Motor neuron (in vitro differentiated cells): ENCODE measurements around the gene FKBP14. TPM values are rescaled to one million over a fixed set of nuclear protein-coding genes. Genes with fewer than 3 reads are reported as not detected.
A peak's percentile ranks its signal among the peaks of the same experiment; 100 is the strongest.

Experiments used
- ATAC-seq, 8 experiments: fragments of 200-7000 bp; cut with Tn5 transposase; replicated peaks in 6 of 8; 2 replicates each; pipeline ENCODE4 v1.8.0; 2021; ENCODE audit warnings: mild to moderate bottlenecking in 8 of 8, moderate library complexity in 8 of 8
- H3K27ac ChIP-seq, 2 donors: fragments of 250-450 bp; sonication (Bioruptor Pico); 2 replicates each; pipeline ENCODE4 v1.9.0; 2021; ENCODE audit warnings: antibody characterized with exemption in 2 of 2, mild to moderate bottlenecking in 2 of 2, moderate library complexity in 1 of 2
- H3K4me1 ChIP-seq, 2 donors: fragments of 250-450 bp; sonication (Bioruptor Pico); replicated peaks in 1 of 2; 2 replicates each; pipeline ENCODE4 v1.6.1; 2021; ENCODE audit warnings: antibody characterized with exemption in 2 of 2, mild to moderate bottlenecking in 2 of 2, moderate library complexity in 1 of 2
- H3K4me3 ChIP-seq, 5 donors: fragments of 250-450 bp; sonication (Bioruptor Pico); 2 replicates each; pipeline ENCODE4 v1.9.0; 2021; ENCODE audit warnings: antibody characterized with exemption in 5 of 5, mild to moderate bottlenecking in 5 of 5, moderate library complexity in 4 of 5
- WGBS, 10 experiments: fragments of 450-650 bp; shearing (Covaris generic); methylation state at CpG; one replicate each; pipeline ENCODE4 v1.0.0; 2022; 5-methylcytosine and 5-hydroxymethylcytosine counted together
- in situ Hi-C, 9 experiments: fragments of 400-800 bp; cut with MboI; loops; one replicate each; pipeline ENCODE4 v1.15.0; 2021; ENCODE audit warnings: low sequenced_read_pairs in 9 of 9, low pct_unique_long_range_greater_than_20kb in 2 of 9; ENCODE audit not compliant: unreplicated experiment in 9 of 9
- total RNA-seq, 8 experiments: library from RNA; unstranded; fragments of 300-600 nt; gene quantifications; 2 replicates each; pipeline versions ENCODE4 v1.2.3 to v1.2.4, GENCODE V29; 2022

Gene FKBP14
- total RNA-seq, 8 experiments from 2014 or later, result 5.1 to 39.3 (median 18.5) TPM

- H3K4me1 ChIP-seq, result peaks cover 21% of the 10 kb centered on the region in 2 donors
- peak; percentile 41 to 68 (median 63) for ATAC-seq
- peak within 1 kb of the TSS; percentile 74 to 99 (median 79) for H3K4me3 ChIP-seq
- 0% methylated on average over 1 of the region's 70 CpGs; no CpG with 5 or more reads in 9 of the 10 experiments for WGBS, 10 experiments
- in situ Hi-C loops, result no loop called here
- peak within 1 kb of the TSS; percentile 71 to 75 for H3K27ac ChIP-seq
Measured at GRCh38 chr7:30028216-30028748, 1.8 kb upstream of the FKBP14 start, which contains the start of gene PLEKHA8. PLEKHA8 (plus strand) TSS chr7:30028412; CDS start chr7:30028763, 351 bp downstream.

- Histone ChIP-seq H3K27ac (peak overlapping the region in 1 of 2 donors; percentile 59), H3K4me1 (peaks cover 21% of the 10 kb centered on the region in 2 donors), H3K4me3 (peak overlapping the region; percentile 74 to 99 (median 79))
- WGBS, 10 experiments, result 0 to 40% (median 4%) methylated on average over 1 to 8 of the region's 9 CpGs
- ATAC-seq, result peak in 6 of 8 experiments; percentile 0 to 1 (median 0)
- in situ Hi-C loops, result no loop called here
Measured at GRCh38 chr7:30027740-30028215, 1.3 kb upstream of the FKBP14 start.

- Histone ChIP-seq H3K27ac (peak overlapping the region; percentile 3 to 33), H3K4me1 (peaks cover 21% of the 10 kb centered on the region in 2 donors), H3K4me3 (peak overlapping the region; percentile 74 to 99 (median 79))
- in situ Hi-C loops, result no loop called here
- 0 to 5% (median 1%) methylated on average over 2 to 10 of the region's 10 CpGs for WGBS, 10 experiments
- peak in 5 of 8 experiments; percentile 0 to 3 (median 1) for ATAC-seq
Measured at GRCh38 chr7:30027065-30027456, 559 bp upstream of the FKBP14 start.

- no peak overlapping the region for H3K27ac ChIP-seq
- peaks cover 5% of the 10 kb centered on the region in 2 donors for H3K4me1 ChIP-seq
- ATAC-seq, result no peak
- 80 to 92% (median 86%) methylated on average over 1 to 5 of the region's 6 CpGs; no CpG with 5 or more reads in 7 of the 10 experiments for WGBS, 10 experiments
- in situ Hi-C loops, result no loop called here
- H3K4me3 ChIP-seq, result no peak overlapping the region
Measured at GRCh38 chr7:30023524-30023923, 3.0 kb downstream of the FKBP14 start.

- peaks cover 5% of the 10 kb centered on the region in 2 donors for H3K4me1 ChIP-seq
- no peak for ATAC-seq
- H3K27ac ChIP-seq, result no peak overlapping the region
- in situ Hi-C loops, result no loop called here
- H3K4me3 ChIP-seq, result no peak overlapping the region
Measured at GRCh38 chr7:30022991-30023390, 3.5 kb downstream of the FKBP14 start.

GRCh38 chr7:30020535-30020934 is 6.0 kb downstream of the FKBP14 start:
- in situ Hi-C loops, result no loop called here
- no peak overlapping the region for H3K4me3 ChIP-seq
- WGBS, 10 experiments, result 0 to 100% (median 88%) methylated on average over 1 of the region's 1 CpG
- H3K27ac ChIP-seq, result no peak overlapping the region
- no peak for ATAC-seq
- peaks cover 3 to 5% of the 10 kb centered on the region in 2 donors for H3K4me1 ChIP-seq

- peak in 1 of 8 experiments; percentile 62 for ATAC-seq
- H3K27ac ChIP-seq, result no peak overlapping the region
- H3K4me1 ChIP-seq, result peaks cover 0 to 2% of the 10 kb centered on the region in 2 donors
- in situ Hi-C loops, result no loop called here
- H3K4me3 ChIP-seq, result no peak overlapping the region
- WGBS, 10 experiments, result 80 to 100% (median 83%) methylated on average over 1 of the region's 1 CpG; no CpG with 5 or more reads in 5 of the 10 experiments
Measured at GRCh38 chr7:30019960-30020359, 6.5 kb downstream of the FKBP14 start.

GRCh38 chr7:30019387-30019786 is 7.1 kb downstream of the FKBP14 start:
- H3K4me1 ChIP-seq, result no peaks in the 10 kb centered on the region
- H3K27ac ChIP-seq, result no peak overlapping the region
- WGBS, 10 experiments, result 15 to 100% (median 80%) methylated on average over 1 of the region's 1 CpG; no CpG with 5 or more reads in 4 of the 10 experiments
- H3K4me3 ChIP-seq, result no peak overlapping the region
- in situ Hi-C loops, result no loop called here
- peak in 1 of 8 experiments; percentile 45 for ATAC-seq

- Histone ChIP-seq H3K27ac (no peak overlapping the region), H3K4me3 (no peak overlapping the region), H3K4me1 (no peaks in the 10 kb centered on the region)
- no peak for ATAC-seq
- in situ Hi-C loops, result no loop called here
Measured at GRCh38 chr7:30018451-30018850, 8.1 kb downstream of the FKBP14 start.

- 83 to 100% (median 93%) methylated on average over 1 to 3 of the region's 3 CpGs; no CpG with 5 or more reads in 1 of the 10 experiments for WGBS, 10 experiments
- ATAC-seq, result no peak
- in situ Hi-C loops, result no loop called here
- no peak overlapping the region for H3K27ac ChIP-seq
- no peak overlapping the region for H3K4me3 ChIP-seq
- H3K4me1 ChIP-seq, result no peaks in the 10 kb centered on the region
Measured at GRCh38 chr7:30012757-30013156, 13.7 kb downstream of the FKBP14 start.

- WGBS, 10 experiments, result 70 to 100% (median 86%) methylated on average over 1 to 6 of the region's 6 CpGs; no CpG with 5 or more reads in 1 of the 10 experiments
Measured at GRCh38 chr7:30010021-30010420, 16.5 kb downstream of the FKBP14 start.

GRCh38 chr7:30005464-30005863 is 21.0 kb downstream of the FKBP14 start:
- H3K4me3 ChIP-seq, result no peak overlapping the region
- 0 to 52% (median 12%) methylated on average over 1 to 3 of the region's 3 CpGs for WGBS, 10 experiments
- H3K4me1 ChIP-seq, result peaks cover 20 to 41% of the 10 kb centered on the region in 2 donors
- ATAC-seq, result peak in 5 of 8 experiments; percentile 70 to 76 (median 71)
- in situ Hi-C loops, result no loop called here
- H3K27ac ChIP-seq, result peak overlapping the region in 1 of 2 donors; percentile 37

More at GRCh38 chr7:30010021-30010420, 16.5 kb downstream of the FKBP14 start:
- Histone ChIP-seq H3K27ac (no peak overlapping the region), H3K4me3 (no peak overlapping the region), H3K4me1 (peaks cover 8 to 11% of the 10 kb centered on the region in 2 donors)
- ATAC-seq, result no peak
- in situ Hi-C loops, result no loop called here

- no peak for ATAC-seq
- WGBS, 10 experiments, result 50 to 100% (median 79%) methylated on average over 1 to 5 of the region's 6 CpGs; no CpG with 5 or more reads in 1 of the 10 experiments
Measured at GRCh38 chr7:30003098-30003497, 23.4 kb downstream of the FKBP14 start.

GRCh38 chr7:30001998-30002397 is 24.5 kb downstream of the FKBP14 start:
- no peak overlapping the region for H3K4me3 ChIP-seq
- in situ Hi-C loops, result no loop called here
- 65 to 100% (median 80%) methylated on average over 1 to 2 of the region's 2 CpGs; no CpG with 5 or more reads in 3 of the 10 experiments for WGBS, 10 experiments
- peaks cover 22 to 43% of the 10 kb centered on the region in 2 donors for H3K4me1 ChIP-seq
- peak overlapping the region in 1 of 2 donors; percentile 7 for H3K27ac ChIP-seq
- ATAC-seq, result peak in 6 of 8 experiments; percentile 56 to 92 (median 73)

More at GRCh38 chr7:30003098-30003497, 23.4 kb downstream of the FKBP14 start:
- Histone ChIP-seq H3K4me1 (peaks cover 22 to 43% of the 10 kb centered on the region in 2 donors), H3K4me3 (no peak overlapping the region), H3K27ac (no peak overlapping the region)
- in situ Hi-C loops, result no loop called here
